RCC 7860 (cell line): Measurements from ENCODE around the gene TMEM19.
A peak's percentile ranks its signal among the peaks of the same experiment; 100 is the strongest.
"Not testable (repeated sequence)": the region's sequence is repeated elsewhere in the genome, so short reads cannot be mapped to it uniquely, and the experiment has no call there.

Experiments
- DNase-seq: peaks from one replicate; pipeline ENCODE4 v3.0.0-alpha.2; 2015; ENCODE audit warnings: low spot score
- FAIRE-seq: peaks from 2 replicates; lab custom pipeline; 2012; peaks lifted over from hg19 to GRCh38; lab: Jason Lieb, UNC

TMEM19 gene

GRCh38 chr12:71664411-71665089, 21.3 kb upstream of the TMEM19 start:
- no peak for DNase-seq
- no peak for FAIRE-seq

DNA sequence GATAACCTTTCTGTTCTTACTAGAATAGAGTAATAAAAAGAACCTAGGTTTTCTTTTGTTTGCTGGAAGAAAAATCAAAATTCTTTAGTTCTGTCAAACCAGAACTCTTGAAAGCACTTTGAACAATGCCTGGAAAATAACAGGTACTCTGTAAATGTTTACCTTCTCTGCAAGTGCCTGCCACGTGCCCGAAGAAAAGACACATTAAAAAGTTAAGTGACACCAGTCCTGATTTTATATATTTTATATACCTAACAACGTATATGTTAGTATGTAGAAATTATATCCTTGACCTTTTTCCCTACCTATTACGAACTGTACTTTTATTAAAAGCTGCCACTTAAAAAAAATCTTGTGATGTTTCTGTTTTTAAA, 20.8 kb upstream of the TMEM19 start:
- FAIRE-seq (no peak), DNase-seq (no peak)

- no peak for DNase-seq
- FAIRE-seq = no peak
These were observed 19.6 kb upstream of the TMEM19 start for GRCh38 chr12:71666259-71666658.

DNA sequence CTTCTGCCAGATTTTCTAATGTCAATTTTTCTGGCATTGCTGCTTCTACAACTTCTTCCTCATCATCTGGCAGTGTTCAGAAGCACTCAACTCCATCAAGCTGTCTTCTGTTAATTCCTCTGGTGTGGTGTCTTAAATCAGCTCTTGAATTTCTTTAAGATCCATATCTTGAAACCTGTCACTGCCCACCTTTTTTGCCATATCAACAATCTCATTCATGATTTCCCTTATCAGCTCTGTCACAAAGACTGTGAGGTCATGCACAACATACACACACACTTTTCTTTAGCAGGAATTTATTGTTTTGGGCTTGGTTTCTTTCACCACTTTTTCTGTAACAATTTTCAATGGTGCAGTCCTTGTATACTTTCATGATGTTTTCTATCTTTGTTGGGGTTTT, 14.6 kb upstream of the TMEM19 start:
- FAIRE-seq = no peak
- DNase-seq = no peak

GRCh38 chr12:71671816-71672215, 14.1 kb upstream of the TMEM19 start:
- DNase-seq = no peak

DNA sequence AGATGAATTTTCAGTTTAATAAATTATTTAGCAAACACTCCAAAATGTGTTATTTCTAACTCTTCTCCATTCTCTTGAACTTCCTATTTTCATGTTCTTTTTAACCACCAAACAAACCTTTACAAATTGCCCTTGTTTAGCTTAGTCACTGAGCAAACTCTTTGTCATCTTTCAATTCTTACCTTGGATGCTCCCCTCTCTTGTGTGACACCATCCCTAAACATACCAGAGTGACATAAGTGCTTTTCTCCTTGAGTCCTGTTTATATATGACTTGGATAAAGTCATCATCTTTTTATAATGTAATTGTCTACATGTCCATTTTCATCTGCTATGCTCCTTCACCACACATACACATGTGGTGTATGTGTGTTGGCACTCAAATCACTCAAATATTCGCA, 3.4 kb upstream of the TMEM19 start:
- no peak for FAIRE-seq

More at GRCh38 chr12:71671816-71672215, 14.1 kb upstream of the TMEM19 start:
- FAIRE-seq = no peak

GRCh38 chr12:71683633-71684032, 2.2 kb upstream of the TMEM19 start:
- FAIRE-seq (no peak), DNase-seq (no peak)

More for the DNA sequence above, 3.4 kb upstream of the TMEM19 start:
- peak; percentile 13 for DNase-seq

- FAIRE-seq (no peak), DNase-seq (no peak)
These were observed 1.8 kb upstream of the TMEM19 start for GRCh38 chr12:71684081-71684480.

- DNase-seq (no peak), FAIRE-seq (no peak)
These were observed 473 bp upstream of the TMEM19 start for GRCh38 chr12:71685312-71685906.

- FAIRE-seq = peak; percentile 21
- no peak for DNase-seq
These were observed 760 bp downstream of the TMEM19 start for GRCh38 chr12:71686658-71687025.

DNA sequence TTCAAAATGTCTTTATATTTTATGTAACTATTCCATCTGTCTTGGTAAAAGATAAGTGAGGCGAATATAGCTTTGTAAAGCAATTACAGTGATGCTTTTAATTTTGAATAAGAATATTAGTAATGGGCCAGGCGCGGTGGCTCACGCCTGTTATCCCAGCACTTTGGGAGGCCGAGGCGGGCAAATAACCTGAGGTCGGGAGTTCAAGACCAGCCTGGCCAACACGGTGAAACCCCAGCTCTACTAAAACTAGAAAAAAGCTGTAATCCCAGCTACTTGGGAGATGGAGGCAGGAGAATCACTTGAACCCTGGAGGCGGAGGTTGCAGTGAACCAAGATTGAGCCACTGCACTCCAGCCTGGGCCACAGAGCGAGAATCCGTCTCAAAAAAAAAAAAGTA, 1.3 kb downstream of the TMEM19 start:
- FAIRE-seq, DNase-seq: not testable (repeated sequence)

- FAIRE-seq (no peak), DNase-seq (no peak)
These were observed 3.2 kb downstream of the TMEM19 start for GRCh38 chr12:71688961-71689570.

DNA sequence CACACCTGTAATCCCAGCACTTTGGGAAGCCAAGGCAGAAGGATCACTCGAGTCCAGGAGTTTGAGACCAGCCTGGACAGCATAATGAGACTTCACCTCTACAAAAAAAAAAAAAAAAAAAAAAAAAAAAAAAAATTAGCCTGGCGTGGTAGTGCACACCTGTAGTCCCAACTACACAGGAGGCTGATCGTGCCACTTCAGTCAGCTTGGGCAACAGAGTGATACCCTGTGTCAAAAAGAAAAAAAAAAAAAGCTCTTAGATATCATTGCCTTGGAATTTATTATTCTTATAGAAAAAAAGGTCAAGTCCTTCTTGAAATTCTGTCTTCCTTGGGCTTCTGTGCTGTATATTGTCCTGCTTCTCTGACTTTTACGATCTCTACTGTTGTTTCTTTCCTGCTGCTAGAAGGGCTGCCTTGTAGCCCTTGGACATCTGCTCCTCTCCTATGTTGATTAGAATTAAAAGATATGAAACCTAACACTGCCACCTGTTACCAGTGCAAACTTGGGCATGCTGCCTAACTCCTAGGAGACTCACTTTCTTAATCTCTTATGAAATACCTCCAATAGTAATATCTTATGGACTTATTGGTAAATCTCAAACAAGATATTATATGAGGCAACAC, 5.7 kb downstream of the TMEM19 start:
- FAIRE-seq (no peak), DNase-seq (no peak)

GRCh38 chr12:71693126-71693525, 7.2 kb downstream of the TMEM19 start:
- DNase-seq (no peak), FAIRE-seq (no peak)

DNA sequence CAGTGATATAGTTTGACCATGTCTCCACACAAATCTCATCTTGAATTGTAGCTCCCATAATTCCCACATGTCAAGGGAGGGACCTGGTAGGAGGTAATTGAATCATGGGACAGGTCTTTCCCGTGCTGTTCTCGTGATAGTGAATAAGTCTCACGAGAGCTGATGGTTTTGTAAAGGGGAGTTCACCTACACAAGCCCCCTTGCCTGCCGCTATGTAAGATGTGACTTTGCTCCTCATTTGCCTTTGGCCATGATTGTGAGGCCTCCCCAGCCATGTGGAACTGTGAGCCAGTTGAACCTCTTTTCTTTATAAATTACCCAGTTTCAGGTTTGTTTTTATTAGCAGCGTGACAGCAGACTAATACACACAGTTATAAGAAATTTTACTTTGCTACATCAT, 7.8 kb downstream of the TMEM19 start:
- not testable (repeated sequence) for DNase-seq, FAIRE-seq

DNA sequence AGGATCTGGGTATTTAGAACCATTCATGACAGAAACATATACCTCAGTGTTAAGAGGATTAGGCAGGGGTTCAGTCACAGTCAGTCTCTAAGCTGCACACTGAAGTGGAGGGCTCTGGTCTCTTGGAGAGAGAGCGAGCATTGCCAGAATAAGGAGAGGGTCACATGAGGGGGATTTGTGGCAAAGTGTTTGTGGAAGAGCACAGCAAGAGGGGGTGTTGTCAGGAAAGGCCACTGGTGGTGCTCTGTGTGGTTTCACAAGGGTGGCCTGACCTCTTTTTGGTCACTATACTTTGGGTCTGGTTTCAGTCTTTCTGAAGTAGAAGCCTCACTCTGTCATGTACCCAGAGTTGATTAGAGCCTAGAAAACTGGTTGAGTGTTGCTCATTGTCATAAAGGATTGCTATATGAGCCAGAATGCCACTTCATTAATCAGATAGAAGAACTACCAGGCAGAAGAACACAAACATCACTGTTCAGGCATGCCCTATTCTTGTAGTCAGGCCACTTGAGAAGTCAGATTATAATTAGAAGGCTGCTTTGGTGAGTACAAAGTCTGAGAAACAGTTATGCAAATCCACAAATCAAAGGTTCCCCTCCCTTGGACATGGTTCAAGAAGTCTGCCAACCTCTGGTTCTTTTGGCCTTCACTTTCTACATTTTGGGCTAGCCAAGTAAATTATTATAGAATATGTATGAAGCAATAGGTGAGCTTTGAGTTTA, 8.4 kb downstream of the TMEM19 start:
- DNase-seq (no peak), FAIRE-seq (no peak)

DNA sequence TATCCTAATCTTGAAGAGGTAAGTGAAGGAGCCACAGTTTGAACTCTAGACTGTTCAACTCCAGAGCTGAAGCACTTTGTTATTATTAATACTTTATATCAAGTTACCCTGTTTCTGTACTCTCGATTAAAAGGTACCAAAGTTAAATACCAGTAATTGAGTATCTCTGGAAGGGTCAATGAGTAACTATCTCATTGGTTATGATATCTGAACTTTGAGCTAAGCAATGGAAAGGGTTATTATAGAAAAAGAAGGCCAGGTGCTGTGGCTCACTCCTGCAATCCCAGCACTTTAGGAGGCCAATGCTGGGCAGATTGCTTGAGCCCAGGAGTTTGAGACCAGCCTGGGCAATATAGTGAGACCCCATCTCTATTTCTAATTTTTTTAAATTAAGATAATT, 9.9 kb downstream of the TMEM19 start:
- FAIRE-seq = no peak
- DNase-seq = no peak

DNA sequence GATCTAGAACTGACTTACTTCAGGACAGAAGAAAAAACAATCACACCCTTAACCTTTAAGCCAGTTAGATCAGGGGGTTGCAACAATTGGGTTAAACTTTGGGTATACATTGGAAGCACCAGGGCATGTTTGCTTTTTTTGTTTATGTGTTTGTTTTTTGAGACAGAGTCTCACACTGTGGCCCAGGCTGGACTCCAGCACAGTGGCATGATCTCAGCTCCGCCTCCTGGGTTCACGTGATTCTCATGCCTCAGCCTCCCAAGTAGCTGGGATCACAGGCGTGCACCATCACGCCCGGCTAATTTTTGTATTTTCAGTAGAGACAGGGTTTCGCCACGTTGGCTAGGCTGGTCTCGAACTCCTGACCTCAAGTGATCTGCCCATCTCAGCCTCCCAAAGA, 16.3 kb downstream of the TMEM19 start:
- not testable (repeated sequence) for FAIRE-seq, DNase-seq

GRCh38 chr12:71702590-71702989, 16.7 kb downstream of the TMEM19 start:
- DNase-seq = peak; percentile 51
- FAIRE-seq = no peak

- DNase-seq = peak; percentile 77
- peak; percentile 86 for FAIRE-seq
These were observed 17.3 kb downstream of the TMEM19 start for GRCh38 chr12:71703206-71703605.

- DNase-seq (no peak), FAIRE-seq (no peak)
These were observed 19.0 kb downstream of the TMEM19 start for GRCh38 chr12:71704920-71705319.
